ENCODE measurements around the gene TCF12. TPM values are rescaled to one million over a fixed set of nuclear protein-coding genes. Genes with fewer than 3 reads are reported as not detected.

TCF12 gene
- total and polyA plus RNA-seq, 2 of the 8 experiments (the other 6 are each of a cell fraction or from before 2014, with no cell fraction given) = 85.8 to 101 TPM

DNA sequence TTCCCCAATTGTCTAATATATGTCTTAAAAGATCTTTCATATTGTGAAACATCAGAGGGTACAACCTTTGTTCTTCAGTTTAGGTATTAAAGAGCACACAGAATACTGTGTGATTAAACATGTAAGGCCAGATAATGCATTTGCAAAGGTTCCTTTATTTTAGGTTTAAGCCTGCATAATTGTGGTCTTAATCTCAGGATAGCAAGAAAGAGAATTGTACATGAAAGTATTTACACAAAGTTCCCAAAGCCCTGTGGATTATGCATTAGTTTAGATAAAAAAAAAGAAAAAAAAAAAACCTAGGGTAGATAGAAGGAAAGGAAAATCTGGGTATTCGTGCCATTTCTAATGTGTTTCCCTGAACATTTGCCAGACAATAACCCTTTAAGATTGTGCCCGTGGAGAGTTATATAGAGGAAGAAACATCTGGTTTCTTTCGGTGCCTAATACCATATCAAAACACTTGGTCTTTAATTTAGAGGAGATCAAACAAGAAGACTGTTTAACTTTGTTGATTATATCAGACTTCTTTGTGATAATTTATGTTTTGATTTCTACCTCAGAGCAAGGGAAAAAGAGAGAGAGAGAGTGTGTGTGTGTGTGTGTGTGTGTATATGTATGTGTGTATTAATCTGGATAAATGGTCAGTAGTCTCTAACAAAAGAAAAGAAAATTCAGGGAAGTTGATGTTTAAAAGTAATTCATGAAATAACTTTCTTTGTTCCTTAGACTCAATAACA, 318.3 kb downstream of the TCF12 start:
- no peak overlapping the region for H3K9ac ChIP-seq (replicated peaks in 1 of 4; ENCODE audit: extremely low read depth in 1 of 4, low read depth in 3 of 4, low read length in 3 of 4)
- FAIRE-seq (no peak), DNase-seq (ENCODE audit: low read depth in 1 of 2, low spot score in 2 of 2) (no peak)
- H3K23me2 ChIP-seq (ENCODE audit: low read depth, low read length) = no peaks in the 10 kb centered on the region
- POLR2A ChIA-PET (ENCODE audit: partially characterized antibody) = no interaction called here
- no peaks in the 10 kb centered on the region for H3K27me3 ChIP-seq (replicated peaks in 1 of 4; ENCODE audit: control insufficient read depth in 3 of 4, extremely low read depth in 1 of 4, insufficient read depth in 3 of 4, low read length in 3 of 4)
- H2BK120ac ChIP-seq (replicated peaks; ENCODE audit: low read depth, low read length) = no peak overlapping the region
- H2AK5ac ChIP-seq (ENCODE audit: low read depth, low read length) = no peak overlapping the region
- H3K79me1 ChIP-seq (ENCODE audit: low read depth, low read length) = no peaks in the 10 kb centered on the region
- H4K5ac ChIP-seq (ENCODE audit: insufficient read length, low read depth, low read length) = peak overlapping the region; percentile 37
- CTCF ChIA-PET (ENCODE audit: partially characterized antibody) = no interaction called here
- H3K18ac ChIP-seq (ENCODE audit: extremely low read depth, low read length) = no peak overlapping the region
- no peak overlapping the region for H3K23ac ChIP-seq (ENCODE audit: insufficient read length)
- H3K36me3 ChIP-seq (ENCODE audit: control insufficient read depth in 2 of 4, insufficient read depth in 4 of 4, low read length in 3 of 4) = peaks cover 2 to 28% (median 13%) of the 10 kb centered on the region in 4 experiments; a peak in 6 of 8 replicates
- H4K91ac ChIP-seq (replicated peaks; ENCODE audit: insufficient read length, low read length) = no peak overlapping the region
- H2AFZ ChIP-seq (ENCODE audit: low read length) = no peak overlapping the region
- no peaks in the 10 kb centered on the region for H3K9me3 ChIP-seq (ENCODE audit: insufficient read depth in 2 of 2, low read depth in 1 of 2, low read length in 1 of 2)
- H3K14ac ChIP-seq (ENCODE audit: insufficient read length) = no peak overlapping the region
- H2BK5ac ChIP-seq (ENCODE audit: low read depth, low read length) = no peak overlapping the region
- H3K56ac ChIP-seq (replicated peaks; ENCODE audit: insufficient read length, low read depth, low read length) = no peak overlapping the region
- no peak overlapping the region for H4K8ac ChIP-seq (ENCODE audit: extremely low read depth, insufficient read depth, low read length)
- H2BK20ac ChIP-seq (ENCODE audit: low read length) = no peak overlapping the region
- H3K4ac ChIP-seq (replicated peaks; ENCODE audit: insufficient read length, low read depth, low read length) = no peak overlapping the region
- peaks cover 0 to 3% of the 10 kb centered on the region in 2 experiments for H4K20me1 ChIP-seq (replicated peaks in 1 of 2; ENCODE audit: control insufficient read depth in 1 of 2, insufficient read depth in 2 of 2, low read length in 2 of 2)
- peaks cover 0 to 11% (median 3%) of the 10 kb centered on the region in 4 experiments; a peak in 3 of 7 replicates for H3K4me1 ChIP-seq (replicated peaks in 1 of 4; ENCODE audit: control insufficient read depth in 3 of 4, insufficient read depth in 4 of 4, low read length in 3 of 4)
- H3K4me2 ChIP-seq (ENCODE audit: insufficient read depth in 1 of 2, low read depth in 2 of 2, low read length in 2 of 2) = peak overlapping the region; percentile 22 to 32; a peak in 1 of 4 replicates
- H2BK15ac ChIP-seq (ENCODE audit: low read length) = no peak overlapping the region
- H3K79me2 ChIP-seq (ENCODE audit: control insufficient read depth in 1 of 2, insufficient read depth in 2 of 2, low read length in 2 of 2) = no peaks in the 10 kb centered on the region
- H3K27ac ChIP-seq (ENCODE audit: low read depth, low read length) = no peak overlapping the region
- 87% methylated on average over 3 of the region's 3 CpGs; no CpG with 5 or more reads in 1 of the 2 experiments for WGBS, 2 experiments (ENCODE audit: extremely low coverage in 1 of 2, insufficient coverage in 1 of 2, insufficient read length in 1 of 2, insufficient replicate concordance in 2 of 2, low coverage in 1 of 2, low lambda C conversion rate in 2 of 2, missing lambda C conversion rate in 1 of 2)
- H3K4me3 ChIP-seq (ENCODE audit: extremely low read depth in 1 of 4, insufficient read depth in 2 of 4, low read depth in 3 of 4, low read length in 4 of 4) = no peak overlapping the region
- no peak overlapping the region for H2BK12ac ChIP-seq (ENCODE audit: low read depth, low read length)
- TF ChIP-seq NRF1 (IDR thresholded peaks at IDR 0.05; ENCODE audit: low read depth, low read length) (no peak), EGR1 (IDR thresholded peaks at IDR 0.05; ENCODE audit: borderline replicate concordance, low read depth, low read length) (no peak), TEAD4 (IDR thresholded peaks at IDR 0.05; ENCODE audit: low read depth, low read length) (no peak), FOSL1 (IDR thresholded peaks at IDR 0.05; ENCODE audit: insufficient read depth, low read depth, low read length) (no peak)
- TF ChIP-seq, protein P1, sequence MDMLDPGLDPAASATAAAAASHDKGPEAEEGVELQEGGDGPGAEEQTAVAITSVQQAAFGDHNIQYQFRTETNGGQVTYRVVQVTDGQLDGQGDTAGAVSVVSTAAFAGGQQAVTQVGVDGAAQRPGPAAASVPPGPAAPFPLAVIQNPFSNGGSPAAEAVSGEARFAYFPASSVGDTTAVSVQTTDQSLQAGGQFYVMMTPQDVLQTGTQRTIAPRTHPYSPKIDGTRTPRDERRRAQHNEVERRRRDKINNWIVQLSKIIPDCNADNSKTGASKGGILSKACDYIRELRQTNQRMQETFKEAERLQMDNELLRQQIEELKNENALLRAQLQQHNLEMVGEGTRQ (IDR thresholded peaks at IDR 0.05; ENCODE audit: low read length) = no peak
